Transverse colon (tissue), 4 donors: ENCODE data around the gene TMEM130.

Experiments
- EP300 ChIP-seq: sonication (generic); formaldehyde crosslinking; IDR thresholded peaks from one replicate; pipeline ENCODE4 v1.6.1; 2017; ENCODE audit warnings: antibody characterized with exemption, low read depth
- POLR2A ChIP-seq: fragments of 450-650 bp; IDR thresholded peaks from one replicate; pipeline ENCODE4 v1.6.1; 2016; ENCODE audit warnings: antibody characterized with exemption, mild to moderate bottlenecking, moderate library complexity
- POLR2AphosphoS5 ChIP-seq, 3 donors: sonication (generic); formaldehyde crosslinking; IDR thresholded peaks; one replicate each; pipeline ENCODE4 v1.6.1; 2016; ENCODE audit warnings: antibody characterized with exemption in 3 of 3
- TF ChIP-seq, protein P1 (sequence below), 5 experiments: fragments of 200-600 bp in 3 of 5; fragments of 450-650 bp in 2 of 5; sonication (generic) in 3 of 5; IDR thresholded peaks; 1 replicate in 2 of 5; 2 replicates in 3 of 5; pipeline ENCODE4 v1.5.1; 2016 to 2017; ENCODE audit warnings: antibody characterized with exemption in 5 of 5, inconsistent platforms in 3 of 5, mild to moderate bottlenecking in 2 of 5, moderate library complexity in 1 of 5

- TF ChIP-seq POLR2A: no peak
- TF ChIP-seq, protein P1, sequence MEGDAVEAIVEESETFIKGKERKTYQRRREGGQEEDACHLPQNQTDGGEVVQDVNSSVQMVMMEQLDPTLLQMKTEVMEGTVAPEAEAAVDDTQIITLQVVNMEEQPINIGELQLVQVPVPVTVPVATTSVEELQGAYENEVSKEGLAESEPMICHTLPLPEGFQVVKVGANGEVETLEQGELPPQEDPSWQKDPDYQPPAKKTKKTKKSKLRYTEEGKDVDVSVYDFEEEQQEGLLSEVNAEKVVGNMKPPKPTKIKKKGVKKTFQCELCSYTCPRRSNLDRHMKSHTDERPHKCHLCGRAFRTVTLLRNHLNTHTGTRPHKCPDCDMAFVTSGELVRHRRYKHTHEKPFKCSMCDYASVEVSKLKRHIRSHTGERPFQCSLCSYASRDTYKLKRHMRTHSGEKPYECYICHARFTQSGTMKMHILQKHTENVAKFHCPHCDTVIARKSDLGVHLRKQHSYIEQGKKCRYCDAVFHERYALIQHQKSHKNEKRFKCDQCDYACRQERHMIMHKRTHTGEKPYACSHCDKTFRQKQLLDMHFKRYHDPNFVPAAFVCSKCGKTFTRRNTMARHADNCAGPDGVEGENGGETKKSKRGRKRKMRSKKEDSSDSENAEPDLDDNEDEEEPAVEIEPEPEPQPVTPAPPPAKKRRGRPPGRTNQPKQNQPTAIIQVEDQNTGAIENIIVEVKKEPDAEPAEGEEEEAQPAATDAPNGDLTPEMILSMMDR (IDR thresholded peaks at IDR 0.05): no peak
- TF ChIP-seq EP300: no peak
- TF ChIP-seq POLR2AphosphoS5 (IDR thresholded peaks at IDR 0.05): no peak
Measured at GRCh38 chr7:98874942-98875341, 5.1 kb upstream of the TMEM130 start.
